Measurements from ENCODE around the gene ACTL8.
"Not testable (repeated sequence)": the region's sequence is repeated elsewhere in the genome, so short reads cannot be mapped to it uniquely, and the experiment has no call there.

Gene ACTL8

GRCh38 chr1:17744666-17745478 is 10.3 kb upstream of the ACTL8 start:
- H3K4me3 ChIP-seq (ENCODE audit: low read length), result no peak overlapping the region
- TF ChIP-seq ZNF274 (IDR thresholded peaks at IDR 0.05; ENCODE audit: low read depth, low read length), result no peak

GRCh38 chr1:17745479-17745955 is 9.6 kb upstream of the ACTL8 start:
- TF ChIP-seq ZNF274 (IDR thresholded peaks at IDR 0.05; ENCODE audit: low read depth, low read length), result no peak
- H3K4me3 ChIP-seq (ENCODE audit: low read length), result no peak overlapping the region

- not testable (repeated sequence) for H3K4me3 ChIP-seq (ENCODE audit: low read length)
Measured at GRCh38 chr1:17746281-17746680, 8.9 kb upstream of the ACTL8 start.

- H3K4me3 ChIP-seq (ENCODE audit: low read length), result no peak overlapping the region
- TF ChIP-seq ZNF274 (IDR thresholded peaks at IDR 0.05; ENCODE audit: low read depth, low read length), result no peak
Measured at GRCh38 chr1:17746920-17747319, 8.2 kb upstream of the ACTL8 start.

- TF ChIP-seq ZNF274 (IDR thresholded peaks at IDR 0.05; ENCODE audit: low read depth, low read length), result no peak
- H3K4me3 ChIP-seq (ENCODE audit: low read length), result no peak overlapping the region
Measured at GRCh38 chr1:17750333-17750732, 4.8 kb upstream of the ACTL8 start.

- no peak overlapping the region for H3K4me3 ChIP-seq (ENCODE audit: low read length)
- no peak for TF ChIP-seq ZNF274 (IDR thresholded peaks at IDR 0.05; ENCODE audit: low read depth, low read length)
Measured at GRCh38 chr1:17752356-17752755, 2.8 kb upstream of the ACTL8 start.

GRCh38 chr1:17757426-17757825 is 2.3 kb downstream of the ACTL8 start:
- TF ChIP-seq ZNF274 (IDR thresholded peaks at IDR 0.05; ENCODE audit: low read depth, low read length), result no peak
- H3K4me3 ChIP-seq (ENCODE audit: low read length), result no peak overlapping the region

- no peak for TF ChIP-seq ZNF274 (IDR thresholded peaks at IDR 0.05; ENCODE audit: low read depth, low read length)
- no peak overlapping the region for H3K4me3 ChIP-seq (ENCODE audit: low read length)
Measured at GRCh38 chr1:17759114-17759513, 4.0 kb downstream of the ACTL8 start.

- no peak for TF ChIP-seq ZNF274 (IDR thresholded peaks at IDR 0.05; ENCODE audit: low read depth, low read length)
- no peak overlapping the region for H3K4me3 ChIP-seq (ENCODE audit: low read length)
Measured at GRCh38 chr1:17762313-17762712, 7.2 kb downstream of the ACTL8 start.

GRCh38 chr1:17763417-17763816 is 8.3 kb downstream of the ACTL8 start:
- TF ChIP-seq ZNF274 (IDR thresholded peaks at IDR 0.05; ENCODE audit: low read depth, low read length), result no peak
- H3K4me3 ChIP-seq (ENCODE audit: low read length), result no peak overlapping the region

- no peak overlapping the region for H3K4me3 ChIP-seq (ENCODE audit: low read length)
- TF ChIP-seq ZNF274 (IDR thresholded peaks at IDR 0.05; ENCODE audit: low read depth, low read length), result no peak
Measured at GRCh38 chr1:17763995-17764394, 8.9 kb downstream of the ACTL8 start.

- no peak overlapping the region for H3K4me3 ChIP-seq (ENCODE audit: low read length)
- no peak for TF ChIP-seq ZNF274 (IDR thresholded peaks at IDR 0.05; ENCODE audit: low read depth, low read length)
Measured at GRCh38 chr1:17764591-17764990, 9.5 kb downstream of the ACTL8 start.

GRCh38 chr1:17765444-17766411 is 10.6 kb downstream of the ACTL8 start:
- no peak for TF ChIP-seq ZNF274 (IDR thresholded peaks at IDR 0.05; ENCODE audit: low read depth, low read length)
- H3K4me3 ChIP-seq (ENCODE audit: low read length), result no peak overlapping the region

GRCh38 chr1:17768651-17769241 is 13.6 kb downstream of the ACTL8 start:
- no peak for TF ChIP-seq ZNF274 (IDR thresholded peaks at IDR 0.05; ENCODE audit: low read depth, low read length)
- no peak overlapping the region for H3K4me3 ChIP-seq (ENCODE audit: low read length)
